SK-N-MC (cell line): Measurements from ENCODE around the gene PPIF.

Experiments used
- EZH2 ChIP-seq: fragments of 200-600 bp; sonication (generic); IDR thresholded peaks from one replicate; pipeline ENCODE4 v1.6.1; 2017; ENCODE audit warnings: antibody characterized with exemption
- POLR2AphosphoS5 ChIP-seq: IDR thresholded peaks from 2 replicates; pipeline ENCODE4 v1.6.1; 2012; ENCODE audit warnings: mild to moderate bottlenecking, low read depth, low read length, borderline replicate concordance

DNA sequence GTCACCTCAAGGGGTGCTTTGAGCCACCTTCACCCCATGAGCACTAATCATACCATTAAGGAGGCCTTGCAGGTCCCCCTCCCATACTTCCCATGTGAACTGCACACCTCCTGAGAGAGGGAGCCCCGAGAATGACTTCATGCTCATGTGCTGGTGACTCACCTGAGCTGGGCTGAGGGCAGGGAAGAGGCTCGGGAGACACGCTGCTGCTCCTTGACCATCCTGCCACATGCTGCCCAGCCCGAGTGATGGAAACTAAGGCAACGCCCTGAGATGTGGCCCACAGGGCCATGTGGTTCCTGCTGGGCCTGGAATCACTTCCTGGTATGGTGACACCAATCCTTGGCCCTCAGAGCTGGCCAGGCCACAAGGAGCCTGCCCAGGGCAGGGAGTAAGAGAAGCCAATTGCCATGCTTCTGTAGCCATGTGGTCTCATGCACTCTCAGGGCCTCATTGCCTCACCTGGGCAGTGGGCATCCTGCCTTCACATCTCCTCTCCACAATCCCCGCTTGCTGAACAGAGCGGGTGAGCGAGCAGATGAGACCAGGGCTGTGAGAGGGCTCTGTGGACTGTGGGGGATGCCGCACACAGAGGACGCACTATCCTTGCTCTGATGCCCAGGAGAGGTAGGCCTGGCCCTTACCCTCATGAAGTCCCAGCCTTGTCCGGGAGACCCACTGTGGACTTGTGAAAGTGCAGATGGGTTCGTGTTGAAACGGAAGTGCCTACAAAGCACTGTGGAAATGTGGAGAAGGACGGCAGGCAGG is 18.3 kb upstream of the PPIF start:
- TF ChIP-seq EZH2 (no peak), POLR2AphosphoS5 (no peak)
